Measurements from ENCODE around the gene HPSE2.

DNA sequence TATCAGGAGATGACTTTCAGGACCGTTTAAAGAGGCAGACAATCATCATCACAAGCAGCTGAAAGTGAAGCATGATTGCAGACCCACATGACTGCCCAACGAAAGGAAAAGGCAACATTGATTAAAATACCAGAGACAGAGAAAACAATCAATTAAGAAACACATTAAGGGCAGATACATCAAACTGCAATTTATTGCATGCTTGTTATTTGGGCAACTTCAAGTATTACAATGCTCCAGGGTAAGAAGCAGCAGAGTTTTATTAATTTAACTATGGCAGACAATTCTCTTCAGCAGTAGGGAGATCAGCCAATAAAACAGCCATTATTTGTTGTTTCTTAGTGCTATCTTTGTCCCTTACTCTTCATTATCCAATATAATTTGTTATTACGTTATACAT lies 421.2 kb downstream of the HPSE2 start:
- TF ChIP-seq GATA2 (IDR thresholded peaks at IDR 0.05; ENCODE audit: low read depth, low read length) (no peak), GATA3 (IDR thresholded peaks at IDR 0.05; ENCODE audit: low read depth, low read length) (no peak)

All from SH-SY5Y (cell line).